GM23338 (cell line): ENCODE data around the gene ARHGEF28. TPM values are rescaled to one million over a fixed set of nuclear protein-coding genes. Genes with fewer than 3 reads are reported as not detected.

Experiments
- ATAC-seq: fragments of 200-7000 bp; cut with Tn5 transposase; 3 replicates; pipeline ENCODE4 v1.9.1; 2020
- DNase-seq: peaks from one replicate; pipeline ENCODE4 v3.0.0-alpha.2; 2015; ENCODE audit warnings: low spot score
- H2AFZ ChIP-seq: fragments of 200-600 bp; sonication (generic); 2 replicates; pipeline ENCODE4 v1.8.0; 2016; ENCODE audit warnings: antibody characterized with exemption, mild to moderate bottlenecking, moderate library complexity
- H3F3A ChIP-seq: fragments of 200-600 bp; sonication (generic); replicated peaks from 2 replicates; pipeline ENCODE4 v1.8.0; 2017; ENCODE audit warnings: antibody characterized with exemption, mixed run types, low read depth
- H3K27ac ChIP-seq: fragments of 200-600 bp; sonication (generic); 2 replicates; pipeline ENCODE4 v1.6.1; 2016; ENCODE audit warnings: low read depth
- H3K27me3 ChIP-seq: fragments of 200-600 bp; sonication (generic); 2 replicates; pipeline ENCODE4 v1.8.0; 2016; ENCODE audit warnings: mild to moderate bottlenecking, mixed run types, moderate library complexity; ENCODE audit not compliant: insufficient read depth
- H3K36me3 ChIP-seq: fragments of 200-600 bp; sonication (generic); 2 replicates; pipeline ENCODE4 v1.8.0; 2016; ENCODE audit warnings: mild to moderate bottlenecking; ENCODE audit not compliant: insufficient read depth
- H3K4me1 ChIP-seq: fragments of 200-600 bp; sonication (generic); 2 replicates; pipeline ENCODE4 v1.8.0; 2016; ENCODE audit warnings: mild to moderate bottlenecking, moderate library complexity; ENCODE audit not compliant: insufficient read depth
- H3K4me2 ChIP-seq: fragments of 200-600 bp; sonication (generic); 2 replicates; pipeline ENCODE4 v1.7.1; 2017; ENCODE audit warnings: mixed run types
- H3K4me3 ChIP-seq: fragments of 200-600 bp; sonication (generic); 2 replicates; pipeline ENCODE4 v1.6.1; 2016; ENCODE audit warnings: mixed run types
- H3K79me2 ChIP-seq: fragments of 200-600 bp; sonication (generic); replicated peaks from 2 replicates; pipeline ENCODE4 v1.8.0; 2017; ENCODE audit warnings: mild to moderate bottlenecking; ENCODE audit not compliant: insufficient read depth
- H3K9me2 ChIP-seq: fragments of 200-600 bp; sonication (generic); 2 replicates; pipeline ENCODE4 v1.8.0; 2017; ENCODE audit not compliant: insufficient read depth
- H4K20me1 ChIP-seq: fragments of 200-600 bp; sonication (generic); replicated peaks from 2 replicates; pipeline ENCODE4 v1.8.0; 2017; ENCODE audit warnings: mild to moderate bottlenecking; ENCODE audit not compliant: insufficient read depth
- H3K27ac Mint-ChIP-seq: 2 replicates; pipeline ENCODE4 v1.8.0; 2020; ENCODE audit warnings: inconsistent platforms, mild to moderate bottlenecking, moderate library complexity, mixed read lengths
- H3K27me3 Mint-ChIP-seq: 3 replicates; pipeline ENCODE4 v1.8.0; 2022; ENCODE audit warnings: low read depth, mild to moderate bottlenecking, moderate library complexity, mixed read lengths, inconsistent platforms; ENCODE audit not compliant: insufficient read depth, poor library complexity
- H3K36me3 Mint-ChIP-seq: 3 replicates; pipeline ENCODE4 v1.8.0; 2021; ENCODE audit warnings: low read depth, mild to moderate bottlenecking, inconsistent platforms, moderate library complexity, mixed read lengths
- H3K4me1 Mint-ChIP-seq: 3 replicates; pipeline ENCODE4 v1.8.0; 2020; ENCODE audit warnings: mild to moderate bottlenecking, inconsistent platforms, mixed read lengths
- H3K4me3 Mint-ChIP-seq: 3 replicates; pipeline ENCODE4 v1.8.0; 2021; ENCODE audit warnings: moderate library complexity, mild to moderate bottlenecking, inconsistent platforms, mixed read lengths
- H3K9me3 Mint-ChIP-seq: 3 replicates; pipeline ENCODE4 v1.8.0; 2020; ENCODE audit warnings: moderate library complexity, mild to moderate bottlenecking, inconsistent platforms, mixed read lengths
- CTCF ChIP-seq, 2 experiments: fragments of 200-600 bp in 1 of 2; sonication (generic) in 1 of 2; conservative IDR thresholded peaks; 2 replicates each; pipeline versions ENCODE4 v1.5.1 to v1.6.1; 2016 to 2017; ENCODE audit warnings: antibody characterized with exemption in 2 of 2, low read depth in 2 of 2, mild to moderate bottlenecking in 2 of 2, moderate library complexity in 1 of 2
- JUNB ChIP-seq: IDR thresholded peaks from one replicate; pipeline ENCODE4 v1.6.1; 2016; ENCODE audit warnings: antibody characterized with exemption; ENCODE audit not compliant: unreplicated experiment
- NANOG ChIP-seq: IDR thresholded peaks from 2 replicates; pipeline ENCODE4 v1.6.1; 2016; ENCODE audit warnings: antibody characterized with exemption, borderline replicate concordance
- POLR2AphosphoS5 ChIP-seq: IDR thresholded peaks from 2 replicates; pipeline ENCODE4 v1.6.1; 2016; ENCODE audit warnings: antibody characterized with exemption, low read depth
- STAT1 ChIP-seq: IDR thresholded peaks from one replicate; pipeline ENCODE4 v1.6.1; 2016; ENCODE audit warnings: antibody characterized with exemption; ENCODE audit not compliant: unreplicated experiment
- ZNF114 ChIP-seq: fragments of 250-450 bp; sonication (Bioruptor Pico); IDR thresholded peaks from 2 replicates; pipeline ENCODE4 v1.5.0; 2020; ENCODE audit warnings: mild to moderate bottlenecking, moderate library complexity
- ZNF462 ChIP-seq: fragments of 250-450 bp; sonication (Bioruptor Pico); IDR thresholded peaks from 2 replicates; pipeline ENCODE4 v1.5.0; 2020; ENCODE audit warnings: mild to moderate bottlenecking, moderate library complexity
- polyA plus RNA-seq: library from polyadenylated mRNA; unstranded; fragments of >200 nt; fragmentation: Nextera tagmentation; extraction: Ambion mirVana; gene quantifications from 2 replicates; pipeline ENCODE4 v1.2.1, GENCODE V29; 2016
- total RNA-seq: library from RNA; depleted of rRNA; stranded (reverse); fragments of >200 nt; shearing (Covaris generic); gene quantifications from 2 replicates; pipeline ENCODE4 v1.2.3, GENCODE V29; 2014

Gene ARHGEF28
- total and polyA plus RNA-seq, 2 experiments from 2014 or later, result 0.39 to 1.0 TPM

- TF ChIP-seq CTCF (conservative IDR thresholded peaks at IDR 0.05; ENCODE audit: low read depth in 2 of 2) (no peak), STAT1 (no peak), ZNF462 (CRISPR knock-in tag) (no peak), POLR2AphosphoS5 (no peak), ZNF114 (CRISPR knock-in tag) (no peak)
These were observed 195.0 kb downstream of the ARHGEF28 start (continued) for GRCh38 chr5:73821003-73821402.

- Mint-ChIP-seq H3K36me3 (no peaks in the 10 kb centered on the region), H3K27ac (no peak overlapping the region), H3K27me3 (peaks cover 2% of the 10 kb centered on the region), H3K9me3 (no peaks in the 10 kb centered on the region; the same call in 2 of the 3 replicates), H3K4me3 (no peak overlapping the region), H3K4me1 (no peaks in the 10 kb centered on the region)
- H2AFZ ChIP-seq, result no peak overlapping the region
- peaks cover 7% of the 10 kb centered on the region; the same call in 1 of the 2 replicates for H3K9me2 ChIP-seq
- H3K4me2 ChIP-seq, result no peak overlapping the region
- no peaks in the 10 kb centered on the region for H3K4me1 ChIP-seq
- DNase-seq (no peak), ATAC-seq (no peak)
- no peak overlapping the region for H3K4me3 ChIP-seq
- no peaks in the 10 kb centered on the region for H4K20me1 ChIP-seq
- no peaks in the 10 kb centered on the region for H3F3A ChIP-seq
- no peaks in the 10 kb centered on the region for H3K27me3 ChIP-seq
- H3K36me3 ChIP-seq, result no peaks in the 10 kb centered on the region
- no peaks in the 10 kb centered on the region for H3K79me2 ChIP-seq
- H3K27ac ChIP-seq, result no peak overlapping the region
- TF ChIP-seq POLR2AphosphoS5 (no peak), ZNF462 (CRISPR knock-in tag) (no peak), NANOG (no peak), JUNB (no peak), STAT1 (no peak)
These were observed 196.4 kb downstream of the ARHGEF28 start for GRCh38 chr5:73822278-73822988.
